ENCODE data around the gene CAMSAP1. TPM values are rescaled to one million over a fixed set of nuclear protein-coding genes. Genes with fewer than 3 reads are reported as not detected.

Gene CAMSAP1
- total and polyA plus RNA-seq, 9 of the 15 experiments (the other 6 are each of a cell fraction or from before 2014, with no cell fraction given): 1.5 to 28.8 (median 14.3) TPM

DNA sequence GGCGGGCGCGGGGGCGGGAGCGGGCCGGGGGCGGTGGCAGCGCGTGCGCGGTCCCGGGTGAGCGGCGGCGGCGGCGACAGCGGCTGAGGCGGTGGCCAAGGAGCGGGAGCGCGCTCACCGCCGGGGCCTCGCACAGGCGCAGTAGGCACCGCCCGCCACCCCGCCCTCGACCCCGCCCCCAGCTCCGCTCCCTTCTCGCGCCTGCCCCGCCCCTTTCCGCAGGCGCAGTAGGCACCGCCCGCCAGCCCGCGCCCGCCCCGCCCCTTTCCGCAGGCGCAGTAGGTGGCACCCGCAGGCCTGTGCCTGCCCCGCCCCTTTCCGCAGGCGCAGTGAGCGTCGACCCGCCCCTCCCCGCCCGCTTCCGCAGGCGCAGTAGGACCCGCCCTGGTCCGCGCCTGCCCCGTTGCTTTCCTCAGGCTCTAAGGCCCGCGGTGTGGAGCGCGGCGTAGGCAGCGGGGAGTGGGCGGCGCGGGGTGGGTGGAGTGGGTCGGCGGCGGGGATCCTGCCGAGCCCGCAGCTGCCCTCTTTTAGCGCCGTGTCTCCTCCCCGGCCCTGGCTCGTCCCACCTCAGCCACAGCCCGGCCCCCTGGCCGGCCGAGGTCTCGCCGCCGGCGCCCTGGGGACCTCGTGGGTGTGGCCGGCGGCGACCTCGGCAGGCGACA is at the start of gene CAMSAP1 (continued):
- TF ChIP-seq SLC30A9 (CRISPR knock-in tag; IDR thresholded peaks at IDR 0.05): no peak
- TF ChIP-seq, protein P1, sequence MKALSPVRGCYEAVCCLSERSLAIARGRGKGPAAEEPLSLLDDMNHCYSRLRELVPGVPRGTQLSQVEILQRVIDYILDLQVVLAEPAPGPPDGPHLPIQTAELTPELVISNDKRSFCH (CRISPR knock-in tag; IDR thresholded peaks at IDR 0.05): no peak
- TF ChIP-seq, protein P1 (tag; IDR thresholded peaks at IDR 0.05): no peak
- no peak for TF ChIP-seq PATZ1 (CRISPR knock-in tag; IDR thresholded peaks at IDR 0.05; ENCODE audit: borderline replicate concordance)
- TF ChIP-seq, protein P2, sequence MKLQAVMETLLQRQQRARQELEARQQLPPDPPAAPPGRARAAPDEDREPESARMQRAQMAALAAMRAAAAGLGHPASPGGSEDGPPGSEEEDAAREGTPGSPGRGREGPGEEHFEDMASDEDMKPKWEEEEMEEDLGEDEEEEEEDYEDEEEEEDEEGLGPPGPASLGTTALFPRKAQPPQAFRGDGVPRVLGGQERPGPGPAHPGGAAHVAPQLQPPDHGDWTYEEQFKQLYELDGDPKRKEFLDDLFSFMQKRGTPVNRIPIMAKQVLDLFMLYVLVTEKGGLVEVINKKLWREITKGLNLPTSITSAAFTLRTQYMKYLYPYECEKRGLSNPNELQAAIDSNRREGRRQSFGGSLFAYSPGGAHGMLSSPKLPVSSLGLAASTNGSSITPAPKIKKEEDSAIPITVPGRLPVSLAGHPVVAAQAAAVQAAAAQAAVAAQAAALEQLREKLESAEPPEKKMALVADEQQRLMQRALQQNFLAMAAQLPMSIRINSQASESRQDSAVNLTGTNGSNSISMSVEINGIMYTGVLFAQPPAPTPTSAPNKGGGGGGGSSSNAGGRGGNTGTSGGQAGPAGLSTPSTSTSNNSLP (IDR thresholded peaks at IDR 0.05; ENCODE audit: borderline replicate concordance, low read depth, low read length): no peak
- no peak for TF ChIP-seq PREB (CRISPR knock-in tag; IDR thresholded peaks at IDR 0.05)
- no peak for TF ChIP-seq NFIX (CRISPR knock-in tag; IDR thresholded peaks at IDR 0.05; ENCODE audit: low read depth)
- no peak for TF ChIP-seq KAT7 (CRISPR knock-in tag; IDR thresholded peaks at IDR 0.05; ENCODE audit: borderline replicate concordance)
- TF ChIP-seq SIX5 (IDR thresholded peaks at IDR 0.05; ENCODE audit: borderline replicate concordance in 1 of 2, insufficient read depth in 1 of 2, low read depth in 1 of 2, low read length in 2 of 2): no peak
- no peak for TF ChIP-seq FOS (IDR thresholded peaks at IDR 0.05; ENCODE audit: extremely low read depth, insufficient read length)
